ENCODE measurements around the gene GLDN.

DNA sequence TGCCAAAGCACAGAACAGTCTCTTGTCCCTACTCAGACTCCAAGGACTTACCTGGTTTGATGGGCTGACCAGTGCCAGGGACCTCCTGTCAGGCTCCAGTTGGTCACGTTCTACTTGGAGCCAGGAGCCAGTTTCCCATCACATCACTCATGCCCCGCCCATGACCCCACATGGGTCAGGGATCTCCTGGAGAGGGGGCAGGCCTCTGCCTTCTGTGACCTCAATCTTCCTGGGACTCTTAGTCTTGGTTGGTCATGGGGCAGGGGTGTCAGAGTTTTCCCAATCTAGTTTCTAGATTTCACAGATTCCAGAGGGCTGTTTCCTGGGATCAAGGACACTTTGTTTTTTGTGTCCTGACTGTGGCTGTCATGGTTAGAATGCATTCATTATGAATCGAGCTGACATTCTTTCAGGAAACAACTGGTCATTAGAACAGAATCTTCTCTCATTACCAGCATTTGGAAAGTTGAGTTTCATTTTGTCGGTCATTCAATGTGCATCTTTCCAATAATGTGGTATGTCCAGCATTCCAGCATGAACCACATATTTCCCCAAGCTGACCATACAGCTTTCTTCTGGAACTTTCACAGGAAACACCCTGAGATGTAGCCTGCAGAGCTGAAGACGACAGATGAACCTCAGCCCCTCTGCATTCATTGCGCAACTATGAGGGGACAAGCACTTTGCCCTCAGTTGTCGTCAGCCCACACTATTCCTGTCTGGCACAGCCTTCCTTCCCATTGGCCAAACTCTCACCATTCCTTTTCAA, 22.9 kb upstream of the GLDN start:
- TF ChIP-seq, protein P1, sequence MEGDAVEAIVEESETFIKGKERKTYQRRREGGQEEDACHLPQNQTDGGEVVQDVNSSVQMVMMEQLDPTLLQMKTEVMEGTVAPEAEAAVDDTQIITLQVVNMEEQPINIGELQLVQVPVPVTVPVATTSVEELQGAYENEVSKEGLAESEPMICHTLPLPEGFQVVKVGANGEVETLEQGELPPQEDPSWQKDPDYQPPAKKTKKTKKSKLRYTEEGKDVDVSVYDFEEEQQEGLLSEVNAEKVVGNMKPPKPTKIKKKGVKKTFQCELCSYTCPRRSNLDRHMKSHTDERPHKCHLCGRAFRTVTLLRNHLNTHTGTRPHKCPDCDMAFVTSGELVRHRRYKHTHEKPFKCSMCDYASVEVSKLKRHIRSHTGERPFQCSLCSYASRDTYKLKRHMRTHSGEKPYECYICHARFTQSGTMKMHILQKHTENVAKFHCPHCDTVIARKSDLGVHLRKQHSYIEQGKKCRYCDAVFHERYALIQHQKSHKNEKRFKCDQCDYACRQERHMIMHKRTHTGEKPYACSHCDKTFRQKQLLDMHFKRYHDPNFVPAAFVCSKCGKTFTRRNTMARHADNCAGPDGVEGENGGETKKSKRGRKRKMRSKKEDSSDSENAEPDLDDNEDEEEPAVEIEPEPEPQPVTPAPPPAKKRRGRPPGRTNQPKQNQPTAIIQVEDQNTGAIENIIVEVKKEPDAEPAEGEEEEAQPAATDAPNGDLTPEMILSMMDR (IDR thresholded peaks at IDR 0.05) = no peak
- TF ChIP-seq POLR2AphosphoS5 (IDR thresholded peaks at IDR 0.05) (peak in 1 of 2 donors; percentile 17), EP300 (IDR thresholded peaks at IDR 0.05) (no peak), POLR2A (IDR thresholded peaks at IDR 0.05; ENCODE audit: low read depth) (no peak)
